Endometrium (tissue), 2 donors: Measurements from ENCODE around the gene RNF34.

Source experiments
- FAIRE-seq: peaks from 2 replicates; lab custom pipeline; 2012; peaks lifted over from hg19 to GRCh38; lab: Jason Lieb, UNC
- donor health status: control.
- donor health status: control.

RNF34 gene

DNA sequence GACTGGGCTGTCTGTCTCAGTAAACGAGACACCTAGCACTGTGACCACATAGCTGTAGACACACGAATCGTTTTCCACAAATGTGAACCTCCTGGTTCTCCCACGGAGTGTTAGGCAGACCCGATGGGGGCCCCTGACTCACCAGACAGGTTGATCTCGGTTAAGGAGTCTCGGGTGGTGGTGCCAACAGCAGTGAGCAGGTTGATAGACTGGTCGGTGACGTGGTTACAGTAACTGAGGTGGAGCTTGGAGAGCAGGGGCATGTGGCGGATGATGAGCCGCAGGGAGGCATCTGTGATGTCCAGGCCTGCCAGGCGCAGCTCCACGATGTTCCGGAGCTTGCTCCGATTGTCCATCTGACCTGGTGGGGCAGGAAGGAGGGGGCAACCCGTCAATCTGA, 39.8 kb downstream of the RNF34 start:
- FAIRE-seq, result no peak

GRCh38 chr12:121440768-121441167, 40.9 kb downstream of the RNF34 start:
- no peak for FAIRE-seq

DNA sequence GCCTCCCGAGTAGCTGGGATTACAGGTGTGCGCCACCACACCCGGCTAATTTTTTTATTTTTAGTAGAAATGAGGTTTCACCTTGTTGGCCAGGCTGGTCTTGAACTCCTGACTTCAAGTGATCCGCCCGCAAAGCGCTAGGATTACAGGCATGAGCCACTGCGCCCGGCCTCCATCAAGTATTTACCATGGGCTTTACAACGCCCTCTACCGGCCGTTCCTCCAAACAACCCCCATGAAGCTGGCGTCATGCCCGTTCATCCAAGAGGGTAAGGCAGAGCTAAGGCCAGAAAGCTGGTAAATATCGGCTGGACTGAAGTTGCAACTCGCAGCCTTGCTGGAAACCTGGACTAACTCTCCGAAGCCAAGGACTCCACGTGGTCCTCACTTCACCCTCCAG, 41.6 kb downstream of the RNF34 start:
- FAIRE-seq, result no peak

DNA sequence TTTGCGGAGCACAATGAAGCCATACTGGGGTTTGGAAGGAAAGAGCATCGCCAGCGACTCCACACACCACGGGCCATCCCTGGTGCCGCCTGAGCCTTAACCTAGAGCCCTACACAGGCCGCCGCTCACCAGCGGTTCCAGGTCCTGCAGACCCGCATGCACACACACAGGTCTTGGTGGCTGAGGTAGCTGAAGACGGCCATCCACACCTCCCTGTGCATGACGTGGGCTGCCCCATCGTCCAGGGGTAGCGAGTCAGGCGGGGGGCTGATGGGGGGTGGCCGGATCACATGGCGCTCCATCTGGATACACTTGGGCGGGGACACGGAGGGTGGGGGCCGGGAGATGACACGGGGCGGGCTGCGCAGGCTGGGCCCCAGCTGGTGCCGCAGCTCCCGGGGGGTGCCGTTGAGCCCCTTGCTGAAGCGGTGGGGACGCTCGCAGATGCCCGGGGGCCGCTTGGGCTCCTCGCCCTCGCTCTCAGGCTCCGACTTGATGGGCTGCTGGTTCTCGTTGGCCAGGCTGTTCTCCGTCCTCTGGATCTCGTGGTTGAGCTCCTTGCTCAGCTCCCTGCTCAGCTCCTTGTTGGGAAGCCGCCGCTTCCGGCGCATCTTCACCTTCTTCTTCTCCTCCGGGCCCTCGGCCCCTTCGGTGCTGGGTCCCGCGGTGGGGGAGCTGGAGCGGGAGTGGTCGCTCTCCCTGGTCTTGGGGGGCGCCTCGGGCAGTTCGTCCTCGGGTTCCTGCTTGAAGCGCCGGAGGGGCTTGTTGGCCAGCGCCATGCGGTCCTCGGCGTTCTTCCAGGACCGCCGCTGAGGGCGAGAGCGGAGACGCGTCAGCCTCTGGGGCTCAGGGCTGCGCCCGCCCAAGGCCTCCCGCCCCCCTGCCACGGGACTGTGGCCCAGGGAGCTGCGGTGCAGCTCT, 42.4 kb downstream of the RNF34 start:
- FAIRE-seq, result no peak

GRCh38 chr12:121443193-121443870, 43.4 kb downstream of the RNF34 start:
- FAIRE-seq, result no peak

- no peak for FAIRE-seq
These were observed 44.3 kb downstream of the RNF34 start for GRCh38 chr12:121443911-121444841.

- FAIRE-seq, result no peak
These were observed 44.9 kb downstream of the RNF34 start for GRCh38 chr12:121444842-121445202.

- no peak for FAIRE-seq
These were observed 46.8 kb downstream of the RNF34 start for GRCh38 chr12:121446750-121447149.

DNA sequence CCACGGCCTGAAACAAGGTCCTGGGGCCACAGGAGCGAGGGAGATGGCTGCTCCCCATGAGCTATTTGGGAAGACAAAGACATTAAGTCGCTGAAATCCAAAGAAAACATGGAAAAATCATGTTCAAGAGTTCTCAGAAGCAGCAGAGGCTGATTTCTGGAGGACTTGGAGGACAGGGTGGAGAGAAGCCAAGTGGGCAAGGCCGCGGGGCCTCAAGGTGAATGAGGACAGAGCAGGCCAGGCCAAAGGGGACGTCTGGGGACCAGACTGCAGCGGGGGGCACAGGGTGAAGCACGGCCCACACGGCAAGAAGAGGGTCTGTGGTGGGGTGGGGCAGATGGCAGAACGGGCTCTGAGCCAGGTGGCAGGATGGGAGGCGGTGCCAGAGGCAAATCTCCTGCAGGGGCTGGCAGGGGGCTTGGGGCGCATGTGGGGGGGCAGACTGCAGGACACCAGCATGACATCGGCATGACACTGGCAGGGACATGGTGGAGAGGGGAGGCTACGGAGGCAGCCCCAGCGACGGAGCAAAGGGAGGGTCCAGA, 48.9 kb downstream of the RNF34 start:
- FAIRE-seq, result no peak

DNA sequence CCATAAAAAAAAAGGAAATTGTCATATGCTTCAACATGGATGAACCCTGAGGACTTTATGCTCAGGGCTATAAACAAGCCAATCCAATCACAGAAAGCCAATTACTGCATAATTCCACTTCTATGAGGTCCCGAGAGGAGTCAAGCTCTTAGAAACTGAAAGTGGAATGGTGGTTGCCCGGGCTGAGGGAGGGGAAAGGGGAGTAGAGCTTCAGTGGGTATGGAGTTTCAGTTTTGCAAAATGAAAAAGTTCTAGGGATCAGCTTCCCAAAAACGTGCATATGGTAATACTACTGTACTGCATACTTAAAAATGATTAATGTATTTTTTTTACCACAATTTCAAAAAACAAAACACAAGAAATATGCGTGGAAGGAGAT, 52.0 kb downstream of the RNF34 start:
- no peak for FAIRE-seq

- no peak for FAIRE-seq
These were observed 52.5 kb downstream of the RNF34 start for GRCh38 chr12:121452340-121452984.

DNA sequence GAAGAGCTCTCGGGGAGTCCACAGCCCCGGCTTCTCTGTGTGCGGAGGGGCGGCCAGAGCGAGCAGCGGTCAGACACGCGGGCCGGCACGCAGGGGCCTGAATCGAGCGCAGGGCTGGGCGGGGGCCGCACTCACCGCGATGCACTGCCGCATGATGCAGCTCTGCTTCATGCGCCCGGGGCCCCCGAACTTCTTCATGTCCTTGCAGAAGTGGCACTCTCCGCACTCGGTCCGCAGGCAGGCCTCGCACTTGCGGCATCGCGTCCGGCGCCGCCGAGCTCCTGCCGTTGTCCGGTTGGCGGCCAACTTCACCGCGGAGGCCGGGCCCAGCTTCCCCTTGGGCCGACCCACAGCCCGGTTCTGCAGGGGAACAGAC, 53.1 kb downstream of the RNF34 start:
- FAIRE-seq, result no peak

- no peak for FAIRE-seq
These were observed 53.7 kb downstream of the RNF34 start for GRCh38 chr12:121453629-121454028.

GRCh38 chr12:121454921-121455320, 55.0 kb downstream of the RNF34 start:
- FAIRE-seq, result no peak

GRCh38 chr12:121455766-121456420, 56.0 kb downstream of the RNF34 start:
- no peak for FAIRE-seq

GRCh38 chr12:121456551-121456950, 56.6 kb downstream of the RNF34 start:
- no peak for FAIRE-seq

- no peak for FAIRE-seq
These were observed 61.1 kb downstream of the RNF34 start for GRCh38 chr12:121461048-121461447.

DNA sequence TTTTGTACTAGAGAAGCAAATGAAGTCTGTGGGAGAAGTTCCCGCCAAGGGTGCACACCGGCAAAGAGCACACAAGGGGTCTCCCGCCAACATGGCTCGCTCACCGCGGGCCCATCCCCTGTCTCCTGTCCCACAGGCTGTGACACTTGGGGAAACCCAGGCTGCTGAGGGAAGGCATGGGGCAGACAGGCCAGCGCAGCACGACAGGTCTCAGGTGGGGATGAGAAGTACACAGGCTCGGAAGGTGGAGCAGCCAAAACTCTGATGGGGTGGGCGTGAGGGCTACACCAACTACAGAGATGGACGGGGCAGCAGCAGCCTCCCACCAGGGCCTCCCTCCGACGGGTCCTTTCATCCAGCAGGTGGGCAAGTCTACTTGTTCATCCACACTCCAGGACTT, 64.4 kb downstream of the RNF34 start:
- FAIRE-seq, result no peak

DNA sequence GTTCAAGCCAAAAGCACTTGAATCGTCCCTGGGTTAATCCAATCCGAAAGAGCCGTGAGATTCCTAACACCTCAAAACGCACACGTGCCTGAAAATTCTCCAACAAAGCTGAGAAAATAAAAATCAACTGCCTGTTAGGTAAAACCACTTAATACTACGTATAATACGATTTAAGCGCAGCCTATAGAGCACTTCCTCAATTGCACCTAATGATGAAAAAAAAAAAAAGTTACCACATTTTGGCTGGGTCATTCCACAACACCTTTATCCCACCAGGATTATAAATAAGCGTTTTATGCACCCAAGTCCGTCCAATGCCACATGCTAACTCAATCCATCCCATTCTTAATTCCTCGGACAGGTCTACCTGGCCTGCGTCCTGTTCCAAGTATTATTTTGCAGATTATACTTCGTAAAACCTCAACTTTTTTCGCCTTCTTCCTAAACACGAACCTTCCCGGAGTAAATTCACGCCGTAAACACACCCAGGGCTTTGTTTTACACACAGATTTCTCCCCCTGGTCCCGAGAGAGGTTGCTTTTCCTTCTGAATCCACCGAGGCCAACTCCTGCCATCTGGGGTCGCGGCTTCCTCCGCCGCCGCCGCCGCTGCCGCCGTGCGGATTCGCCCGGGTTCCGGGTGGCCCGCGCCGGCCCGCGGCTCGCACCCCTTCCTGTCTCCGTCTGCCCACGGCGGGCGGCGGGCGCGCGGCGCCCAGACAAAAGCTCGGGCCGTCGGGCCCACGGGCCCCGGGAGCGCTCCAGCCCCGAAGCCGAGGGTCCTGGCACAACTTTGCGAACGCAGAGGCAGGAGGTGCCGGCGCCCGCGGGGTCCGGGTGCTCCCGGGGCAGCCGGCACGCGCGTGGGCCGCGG, 66.2 kb downstream of the RNF34 start:
- FAIRE-seq, result no peak
